K562 (cell line): ENCODE measurements around the gene GRSF1. TPM values are rescaled to one million over a fixed set of nuclear protein-coding genes. Genes with fewer than 3 reads are reported as not detected.

ENCODE experiments used
- ARID1B ChIP-seq: fragments of 450-650 bp; IDR thresholded peaks from 2 replicates; pipeline ENCODE4 v1.6.1; 2016; ENCODE audit warnings: antibody characterized with exemption, mild to moderate bottlenecking, inconsistent platforms
- E2F1 ChIP-seq: sonication (generic); formaldehyde crosslinking; IDR thresholded peaks from 2 replicates; pipeline ENCODE4 v1.8.1; 2023; ENCODE audit warnings: mild to moderate bottlenecking, missing genetic modification reagents, moderate library complexity
- FOXK2 ChIP-seq, 2 experiments: fragments of 450-650 bp; IDR thresholded peaks in 1 of 2; conservative IDR thresholded peaks in 1 of 2; 2 replicates each; pipeline ENCODE4 v1.6.1; 2016; ENCODE audit warnings: low read depth in 2 of 2, mild to moderate bottlenecking in 1 of 2
- HIVEP1 ChIP-seq: fragments of 250-450 bp; sonication (Bioruptor Pico); IDR thresholded peaks from 2 replicates; pipeline ENCODE4 v1.4.0; 2020; ENCODE audit warnings: mild to moderate bottlenecking
- ILF3 ChIP-seq: fragments of 450-650 bp; IDR thresholded peaks from 2 replicates; pipeline ENCODE4 v1.6.1; 2018; ENCODE audit warnings: antibody characterized with exemption, mild to moderate bottlenecking, moderate library complexity, borderline replicate concordance
- LCOR ChIP-seq: sonication (generic); formaldehyde crosslinking; IDR thresholded peaks from 2 replicates; pipeline ENCODE4 v1.8.0; 2022; ENCODE audit warnings: mild to moderate bottlenecking, missing genetic modification reagents
- MBD2 ChIP-seq: sonication (generic); IDR thresholded peaks from 2 replicates; pipeline ENCODE4 v1.6.1; 2016; ENCODE audit warnings: low read depth, borderline replicate concordance
- MXI1 ChIP-seq: IDR thresholded peaks from 2 replicates; pipeline ENCODE4 v1.6.1; 2011; ENCODE audit warnings: low read depth, mild to moderate bottlenecking, improper control_type of control experiment, low read length
- RCOR1 ChIP-seq, 2 experiments: IDR thresholded peaks; 2 replicates each; pipeline ENCODE4 v1.6.1; 2012; ENCODE audit warnings: low read depth in 2 of 2, low read length in 2 of 2, borderline replicate concordance in 1 of 2, improper control_type of control experiment in 1 of 2
- SRSF3 ChIP-seq: fragments of 200-400 bp; formaldehyde crosslinking; IDR thresholded peaks from 2 replicates; pipeline ENCODE4 v1.6.1; 2016; ENCODE audit warnings: mild to moderate bottlenecking, low read length, moderate library complexity; ENCODE audit not compliant: insufficient read depth
- TRIM28 ChIP-seq: fragments of 450-650 bp; IDR thresholded peaks from 2 replicates; pipeline ENCODE4 v1.6.1; 2017
- ZBTB9 ChIP-seq: fragments of 450-650 bp; formaldehyde crosslinking; IDR thresholded peaks from 2 replicates; pipeline ENCODE4 v1.4.0; 2020; ENCODE audit warnings: mild to moderate bottlenecking, moderate library complexity
- ZFP91 ChIP-seq: sonication (generic); formaldehyde crosslinking; IDR thresholded peaks from 2 replicates; pipeline ENCODE4 v1.8.0; 2022; ENCODE audit warnings: mild to moderate bottlenecking, missing genetic modification reagents
- ZNF316 ChIP-seq: fragments of 450-650 bp; IDR thresholded peaks from 2 replicates; pipeline ENCODE4 v1.6.1; 2016
- ZNF583 ChIP-seq: fragments of 250-450 bp; sonication (Bioruptor Pico); IDR thresholded peaks from 2 replicates; pipeline ENCODE4 v1.4.0; 2020
- ZNF76 ChIP-seq: fragments of 250-450 bp; sonication (Bioruptor Pico); IDR thresholded peaks from 2 replicates; pipeline ENCODE4 v1.4.0; 2020; ENCODE audit warnings: mild to moderate bottlenecking, moderate library complexity, borderline replicate concordance
- polyA plus RNA-seq, 8 experiments: library from polyadenylated mRNA; depleted of rRNA in 4 of 8; stranded (reverse) in 5 of 8; unstranded in 3 of 8; fragments of >200 nt; fragmentation: Nextera tagmentation in 2 of 8; fragmentation: Illumina TruSeq in 1 of 8; extraction: Ambion mirVana in 2 of 8; extraction: Trizol in 1 of 8; gene quantifications; 2 replicates each; pipeline versions ENCODE4 v1.2.1 to v1.2.3, GENCODE V29; 2011 to 2014; ENCODE audit warnings: inconsistent platforms in 1 of 8, missing spikeins in 1 of 8
- total RNA-seq, 7 experiments: library from RNA; depleted of rRNA in 6 of 7; stranded (reverse); fragments of >200 nt in 6 of 7; fragmentation: Illumina TruSeq in 2 of 7; extraction: Trizol in 2 of 7; gene quantifications; 2 replicates each; pipeline versions ENCODE4 v1.2.1 to v1.2.3, GENCODE V29; 2011 to 2021; ENCODE audit warnings: low replicate concordance in 1 of 7

Gene GRSF1
- total and polyA plus RNA-seq, 9 of the 15 experiments (the other 6 are each of a cell fraction or from before 2014, with no cell fraction given), result 33.0 to 105 (median 76.0) TPM

GRCh38 chr4:70778888-70779422 is 60.7 kb downstream of the GRSF1 start (continued):
- TF ChIP-seq MXI1 (no peak), ZBTB9 (CRISPR knock-in tag) (no peak), TRIM28 (no peak), RCOR1 (IDR thresholded peaks at IDR 0.05; ENCODE audit: borderline replicate concordance in 1 of 2, low read depth in 2 of 2, low read length in 2 of 2) (peak in 1 of 2 experiments; percentile 85; a peak in 2 of 4 replicates), ZNF76 (CRISPR knock-in tag) (no peak), MBD2 (no peak), ZFP91 (CRISPR knock-in tag) (no peak), FOXK2 (conservative IDR thresholded peaks at IDR 0.05 in 1 of 2, IDR thresholded peaks at IDR 0.05 in 1 of 2; ENCODE audit: low read depth in 2 of 2) (peak in 1 of 2 experiments; percentile 52; a peak in 2 of 4 replicates), E2F1 (CRISPR knock-in tag) (no peak), HIVEP1 (CRISPR knock-in tag) (no peak), SRSF3 (no peak), ZNF583 (CRISPR knock-in tag) (no peak), ZNF316 (no peak), ILF3 (no peak), ARID1B (peak; percentile 34; the same call in 1 of the 2 replicates), LCOR (CRISPR knock-in tag) (no peak)
